HG03460 (cell line): ENCODE results near the gene RAB15.
"Not testable (repeated sequence)": the region's sequence is repeated elsewhere in the genome, so short reads cannot be mapped to it uniquely, and the experiment has no call there.

Experiments used
- ATAC-seq: cut with Tn5 transposase; IDR thresholded peaks from one replicate; pipeline ENCODE4 v1.9.1; 2021; ENCODE audit not compliant: unreplicated experiment

Gene RAB15

DNA sequence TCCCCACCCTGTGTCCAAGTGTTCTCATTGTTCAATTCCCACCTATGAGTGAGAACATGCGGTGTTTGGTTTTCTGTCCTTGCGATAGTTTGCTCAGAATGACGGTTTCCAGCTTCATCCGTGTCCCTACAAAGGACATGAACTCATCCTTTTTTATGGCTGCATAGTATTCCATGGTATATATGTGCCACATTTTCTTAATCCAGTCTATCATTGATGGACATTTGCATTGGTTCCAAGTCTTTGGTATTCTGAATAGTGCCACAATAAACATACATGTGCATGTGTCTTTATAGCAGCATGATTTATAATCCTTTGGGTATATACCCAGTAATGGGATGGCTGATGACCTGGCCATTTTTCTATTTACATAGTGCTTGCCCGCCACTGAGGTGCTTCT is 58.7 kb downstream of the RAB15 start:
- not testable (repeated sequence) for ATAC-seq

DNA sequence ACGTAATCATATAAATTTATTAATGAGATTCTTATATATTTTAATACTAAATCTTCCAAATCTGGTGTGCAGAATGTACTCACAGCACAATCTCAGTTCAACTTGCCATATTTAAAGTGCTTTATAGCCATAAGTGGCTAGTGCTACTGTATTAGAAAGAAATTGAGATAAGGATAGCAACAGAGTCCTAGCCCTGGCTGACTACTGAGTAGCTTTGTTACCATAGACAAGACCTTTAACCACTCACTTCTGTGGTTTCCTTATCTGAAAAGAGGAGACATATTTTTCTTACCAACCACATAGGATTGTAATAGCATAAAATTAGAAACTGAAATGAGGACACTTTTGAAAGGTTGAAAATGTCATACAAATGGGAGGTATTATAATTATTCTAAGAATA is 59.9 kb downstream of the RAB15 start:
- ATAC-seq: no peak

DNA sequence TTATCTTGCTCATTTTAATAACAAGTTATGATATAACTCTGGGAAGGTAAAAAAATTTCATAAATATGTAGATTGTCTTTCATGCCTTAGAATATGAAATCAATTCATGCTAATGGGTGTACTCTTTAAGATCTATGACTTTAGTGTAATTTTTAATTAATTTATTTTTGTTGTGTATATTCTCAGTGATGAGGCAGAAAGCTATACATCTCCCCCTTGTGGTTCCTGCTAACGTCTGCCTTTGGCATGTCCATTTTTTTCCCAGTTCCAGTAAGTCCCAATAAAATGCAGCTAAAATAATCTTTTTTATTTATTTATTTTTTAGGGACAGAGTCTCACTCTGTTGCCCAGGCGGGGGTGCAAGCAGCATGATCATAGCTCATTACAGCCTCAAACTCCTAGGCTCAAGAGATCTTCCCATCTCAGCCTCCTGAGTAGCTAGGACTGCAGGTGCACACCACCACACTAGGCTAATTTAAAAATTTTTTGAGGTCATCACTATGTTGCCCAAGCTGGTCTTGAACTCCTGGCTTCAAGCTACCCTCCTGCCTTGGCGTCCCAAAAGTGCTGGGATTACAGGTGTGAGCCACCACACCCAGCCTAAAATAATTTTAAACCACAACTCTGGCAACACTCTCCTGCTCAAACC is 61.2 kb downstream of the RAB15 start:
- no peak for ATAC-seq

DNA sequence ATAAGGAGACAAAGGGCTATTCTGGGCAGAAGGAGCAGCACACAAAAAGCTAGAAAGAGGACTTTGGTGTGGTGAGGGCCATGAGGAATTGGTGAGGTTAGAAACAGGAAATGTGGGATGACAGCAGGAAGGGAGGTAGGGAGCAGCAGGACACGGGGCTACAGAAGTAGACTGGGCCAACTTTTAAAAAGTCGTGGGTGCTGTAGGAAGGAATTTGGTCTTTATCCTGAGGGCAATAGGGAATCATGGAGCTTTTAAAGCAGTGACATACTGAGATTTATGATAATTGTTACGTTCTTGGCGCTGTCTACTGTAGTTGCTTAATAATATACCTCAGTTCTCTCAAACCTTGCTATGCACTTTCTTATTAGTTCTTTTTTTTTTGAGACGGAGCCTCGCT is 66.1 kb downstream of the RAB15 start:
- no peak for ATAC-seq

DNA sequence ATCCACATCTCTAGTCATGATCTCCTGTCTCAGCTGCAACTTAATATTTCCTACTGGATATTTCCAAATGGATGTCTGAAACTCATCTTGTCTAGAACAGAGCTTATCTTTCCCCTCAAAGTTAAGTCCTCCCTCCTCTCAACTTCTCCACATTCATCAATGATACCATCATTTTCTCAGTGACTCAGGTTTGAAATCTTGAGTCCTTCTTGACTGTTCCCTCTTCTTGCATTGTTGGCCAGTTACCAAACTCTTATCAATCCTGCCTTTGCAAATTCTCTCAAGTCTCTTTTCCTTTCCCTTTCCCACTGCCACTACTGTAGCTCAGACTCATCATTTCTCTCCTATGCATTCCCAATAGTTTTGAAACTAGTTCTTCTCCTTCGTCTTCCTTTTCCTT is 72.2 kb downstream of the RAB15 start:
- no peak for ATAC-seq
